ENCODE data around the gene MBP. TPM values are rescaled to one million over a fixed set of nuclear protein-coding genes. Genes with fewer than 3 reads are reported as not detected.

Gene MBP
- total RNA-seq, 1 donor from 2014 or later, result 78.9 TPM

DNA sequence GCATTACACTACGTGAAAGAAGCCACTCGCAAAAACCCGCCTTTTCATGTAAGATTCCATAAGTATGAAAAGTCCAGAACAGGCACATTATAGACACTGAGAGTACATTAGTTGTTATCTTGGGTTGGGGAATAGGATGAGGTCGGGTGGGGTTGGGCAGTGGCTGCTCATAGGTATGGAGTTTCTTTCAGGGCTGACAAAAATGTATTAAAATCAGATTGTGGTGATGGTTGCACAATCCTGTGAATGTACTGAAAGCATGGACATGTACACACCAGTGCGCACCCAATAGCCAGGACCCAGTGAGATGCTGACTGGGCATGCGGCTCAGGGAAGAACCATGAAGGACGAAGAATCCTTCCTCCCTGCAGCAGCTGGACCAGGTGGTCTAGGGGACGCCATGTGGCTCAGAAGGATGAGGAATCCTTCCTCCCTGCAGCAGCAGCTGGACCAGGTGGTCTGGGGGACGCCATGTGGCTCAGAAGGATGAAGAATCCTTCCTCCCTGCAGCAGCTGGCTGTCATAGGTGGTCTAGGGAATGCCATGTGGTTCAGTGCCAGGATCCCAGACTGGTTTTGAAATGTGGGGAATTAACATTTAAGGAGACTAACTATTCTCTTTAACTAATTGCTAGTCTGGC lies 50.1 kb downstream of the MBP start:
- Histone ChIP-seq H3K27ac (no peak overlapping the region), H3K27me3 (no peaks in the 10 kb centered on the region), H3K9me3 (no peaks in the 10 kb centered on the region), H3K4me1 (peaks cover 59% of the 10 kb centered on the region), H3K4me3 (no peak overlapping the region), H3K36me3 (no peaks in the 10 kb centered on the region)
- ATAC-seq, result no peak
- DNase-seq, result no peak
- TF ChIP-seq, protein P1, sequence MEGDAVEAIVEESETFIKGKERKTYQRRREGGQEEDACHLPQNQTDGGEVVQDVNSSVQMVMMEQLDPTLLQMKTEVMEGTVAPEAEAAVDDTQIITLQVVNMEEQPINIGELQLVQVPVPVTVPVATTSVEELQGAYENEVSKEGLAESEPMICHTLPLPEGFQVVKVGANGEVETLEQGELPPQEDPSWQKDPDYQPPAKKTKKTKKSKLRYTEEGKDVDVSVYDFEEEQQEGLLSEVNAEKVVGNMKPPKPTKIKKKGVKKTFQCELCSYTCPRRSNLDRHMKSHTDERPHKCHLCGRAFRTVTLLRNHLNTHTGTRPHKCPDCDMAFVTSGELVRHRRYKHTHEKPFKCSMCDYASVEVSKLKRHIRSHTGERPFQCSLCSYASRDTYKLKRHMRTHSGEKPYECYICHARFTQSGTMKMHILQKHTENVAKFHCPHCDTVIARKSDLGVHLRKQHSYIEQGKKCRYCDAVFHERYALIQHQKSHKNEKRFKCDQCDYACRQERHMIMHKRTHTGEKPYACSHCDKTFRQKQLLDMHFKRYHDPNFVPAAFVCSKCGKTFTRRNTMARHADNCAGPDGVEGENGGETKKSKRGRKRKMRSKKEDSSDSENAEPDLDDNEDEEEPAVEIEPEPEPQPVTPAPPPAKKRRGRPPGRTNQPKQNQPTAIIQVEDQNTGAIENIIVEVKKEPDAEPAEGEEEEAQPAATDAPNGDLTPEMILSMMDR (IDR thresholded peaks at IDR 0.05), result no peak
- intact Hi-C loops (cut with DNase I), result no loop called here

DNA sequence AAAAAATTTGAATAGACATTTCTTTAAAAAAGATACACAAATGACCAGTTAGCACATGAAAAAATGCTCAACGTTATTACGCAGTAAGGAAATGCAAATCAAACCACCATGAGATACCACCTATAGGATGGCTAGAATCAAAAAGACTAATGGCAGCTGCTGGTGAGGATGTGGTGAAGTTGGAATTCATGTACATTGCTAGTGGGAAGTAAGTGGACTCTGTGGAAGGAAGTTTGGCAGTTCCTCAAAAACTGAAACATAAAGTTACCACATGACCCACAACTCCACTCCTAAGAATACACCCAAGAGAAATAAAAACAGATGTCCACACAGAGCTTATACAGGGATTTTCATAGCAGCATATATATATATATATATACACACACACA lies 51.2 kb downstream of the MBP start:
- Histone ChIP-seq H3K4me1 (peaks cover 52% of the 10 kb centered on the region), H3K27me3 (no peaks in the 10 kb centered on the region), H3K4me3 (no peak overlapping the region), H3K27ac (no peak overlapping the region), H3K36me3 (no peaks in the 10 kb centered on the region), H3K9me3 (no peaks in the 10 kb centered on the region)
- ATAC-seq (peak; percentile 62), DNase-seq (no peak)
- TF ChIP-seq, protein P1 (IDR thresholded peaks at IDR 0.05), result no peak
- intact Hi-C loops (cut with DNase I), result no loop called here

DNA sequence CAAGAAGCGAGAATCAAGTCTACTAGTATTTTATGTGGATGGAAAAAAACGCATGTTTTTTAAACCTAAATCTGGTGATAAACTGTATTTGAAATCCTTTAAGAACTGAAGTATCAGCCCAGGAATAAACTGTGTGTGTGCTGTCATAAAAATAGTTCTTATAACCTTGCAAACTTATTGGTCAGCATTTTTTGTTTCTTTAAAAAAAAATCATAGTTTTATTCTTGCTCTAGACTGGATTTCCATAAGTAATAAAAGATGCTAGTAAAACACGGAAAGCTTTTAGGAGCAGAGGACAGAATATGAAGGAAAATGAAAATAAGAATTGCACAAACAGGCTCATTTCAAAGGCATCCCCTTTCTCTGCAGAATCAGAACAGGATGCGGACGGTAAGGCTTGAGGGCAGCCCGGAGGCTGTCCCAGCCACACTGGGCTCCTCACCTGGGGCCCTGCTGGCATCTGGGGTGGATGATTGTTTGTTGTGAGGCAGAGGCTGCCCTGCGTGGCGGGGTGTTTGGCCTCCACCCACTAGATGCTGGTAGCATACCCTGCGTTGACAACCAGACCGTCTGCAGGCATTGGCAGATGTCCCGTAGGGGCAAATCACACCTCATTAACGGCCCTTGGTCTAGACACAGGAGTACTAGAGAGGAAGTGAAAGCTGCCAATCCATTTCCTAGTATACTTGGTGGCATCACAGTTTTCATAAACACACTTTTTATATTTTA lies 52.5 kb downstream of the MBP start:
- intact Hi-C loops (cut with DNase I), result no loop called here
- H3K27me3 ChIP-seq, result no peaks in the 10 kb centered on the region

DNA sequence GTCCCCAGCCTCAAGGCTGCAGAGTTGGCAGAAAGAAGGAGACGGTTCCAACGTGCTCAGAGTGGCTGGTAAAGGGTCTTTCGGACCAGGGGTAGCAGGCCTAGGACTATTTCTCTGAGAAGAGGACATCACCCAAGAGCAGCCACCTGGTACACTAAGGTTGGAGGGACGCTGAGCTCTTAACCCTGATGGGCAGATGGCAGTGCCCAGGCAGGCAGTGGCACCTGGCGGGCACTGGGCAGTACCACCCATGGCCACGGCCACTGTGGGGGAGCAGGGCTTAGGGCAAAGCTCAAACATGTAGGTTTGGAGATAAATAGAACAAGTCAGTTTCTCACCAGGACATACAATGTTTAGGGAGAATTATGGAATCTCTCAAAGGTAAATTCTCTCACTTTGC lies 53.5 kb downstream of the MBP start:
- TF ChIP-seq, protein P1 (IDR thresholded peaks at IDR 0.05), result no peak
- no peak overlapping the region for H3K27ac ChIP-seq
- no peak overlapping the region for H3K4me3 ChIP-seq
- no peak for ATAC-seq
- no peaks in the 10 kb centered on the region for H3K36me3 ChIP-seq
- intact Hi-C loops (cut with DNase I), result no loop called here
- peaks cover 41% of the 10 kb centered on the region for H3K4me1 ChIP-seq
- DNase-seq, result no peak
- H3K27me3 ChIP-seq, result no peaks in the 10 kb centered on the region
- no peaks in the 10 kb centered on the region for H3K9me3 ChIP-seq

More for the DNA sequence above, 52.5 kb downstream of the MBP start:
- DNase-seq (no peak), ATAC-seq (no peak)
- Histone ChIP-seq H3K36me3 (no peaks in the 10 kb centered on the region), H3K9me3 (no peaks in the 10 kb centered on the region), H3K27ac (peak overlapping the region; percentile 31), H3K4me1 (peaks cover 43% of the 10 kb centered on the region), H3K4me3 (no peak overlapping the region)
- TF ChIP-seq, protein P1 (IDR thresholded peaks at IDR 0.05), result no peak

DNA sequence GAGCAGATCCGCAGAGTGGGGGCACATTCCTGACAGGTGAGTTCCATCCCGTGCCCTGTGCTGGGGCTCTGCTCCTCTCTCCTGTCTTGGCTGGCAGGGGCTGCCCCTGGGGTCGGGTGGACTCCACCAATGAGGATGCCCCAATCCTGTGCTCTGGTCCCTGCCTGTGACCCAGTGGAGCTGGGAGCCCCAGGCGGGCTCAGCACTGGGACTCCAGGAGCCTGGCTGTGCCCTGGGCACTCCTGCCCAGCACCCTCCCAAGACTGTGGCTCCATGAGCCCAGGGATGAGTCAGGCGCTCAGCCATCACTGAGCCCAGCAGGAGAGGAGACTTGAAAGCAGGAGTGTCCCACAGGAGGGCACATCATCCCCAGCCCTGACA lies 53.9 kb downstream of the MBP start:
- peak; percentile 49 for ATAC-seq
- H3K36me3 ChIP-seq, result no peaks in the 10 kb centered on the region
- no peaks in the 10 kb centered on the region for H3K27me3 ChIP-seq
- DNase-seq, result no peak
- intact Hi-C loops (cut with DNase I), result no loop called here
- no peaks in the 10 kb centered on the region for H3K9me3 ChIP-seq
- H3K27ac ChIP-seq, result no peak overlapping the region
- TF ChIP-seq, protein P1 (IDR thresholded peaks at IDR 0.05), result no peak
- peaks cover 40% of the 10 kb centered on the region for H3K4me1 ChIP-seq
- H3K4me3 ChIP-seq, result no peak overlapping the region
